Activated gamma-delta T cell (primary cell): Measurements from ENCODE around the gene ADAM12.
"Not testable (repeated sequence)": the region's sequence is repeated elsewhere in the genome, so short reads cannot be mapped to it uniquely, and the experiment has no call there.

Source experiments
- DNase-seq: peaks from one replicate; lab custom pipeline; 2025; lab: John Stamatoyannopoulos, UW

Gene ADAM12

DNA sequence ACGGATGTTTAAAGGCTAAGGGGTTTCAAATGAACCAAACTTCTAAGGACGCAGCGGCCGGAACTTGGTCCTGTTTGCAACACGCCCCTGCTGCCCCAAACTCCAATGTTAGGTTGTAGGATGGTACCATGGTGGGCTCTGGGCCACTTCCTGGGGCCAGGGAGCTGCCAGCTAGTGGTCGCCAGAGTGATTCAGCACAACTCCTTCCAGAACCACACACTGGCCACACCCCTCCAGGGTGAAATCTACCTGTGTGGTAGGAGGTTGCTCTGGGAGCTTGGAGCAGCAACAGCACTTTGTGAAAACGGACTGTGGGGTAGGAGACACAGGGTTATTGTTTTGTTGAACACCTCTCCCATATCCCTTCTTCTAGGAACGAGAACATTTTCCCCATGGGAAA is 330.8 kb downstream of the ADAM12 start:
- no peak for DNase-seq

DNA sequence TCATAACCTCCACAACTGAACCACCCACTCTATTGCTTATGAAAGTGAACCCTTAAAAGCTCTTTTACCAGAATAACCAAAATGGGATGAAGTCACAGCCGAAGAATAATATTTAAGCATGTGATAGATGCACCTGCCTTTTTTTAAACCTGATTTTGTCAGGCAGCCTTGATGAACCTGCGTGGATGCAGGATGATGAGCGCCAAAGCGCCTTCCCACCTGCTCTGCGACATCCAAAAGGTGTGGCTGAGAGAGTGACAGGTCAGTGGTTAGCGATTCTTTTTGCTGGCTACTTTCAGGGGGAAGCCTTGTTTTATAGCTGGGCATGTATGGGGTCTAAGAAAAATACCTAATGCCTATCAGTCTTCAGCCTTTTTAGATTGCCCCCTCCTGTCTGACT is 334.1 kb downstream of the ADAM12 start:
- DNase-seq, result no peak

- DNase-seq, result no peak
Measured at GRCh38 chr10:126052171-126052570, 336.1 kb downstream of the ADAM12 start.

GRCh38 chr10:126049759-126050700 is 338.2 kb downstream of the ADAM12 start:
- no peak for DNase-seq

DNA sequence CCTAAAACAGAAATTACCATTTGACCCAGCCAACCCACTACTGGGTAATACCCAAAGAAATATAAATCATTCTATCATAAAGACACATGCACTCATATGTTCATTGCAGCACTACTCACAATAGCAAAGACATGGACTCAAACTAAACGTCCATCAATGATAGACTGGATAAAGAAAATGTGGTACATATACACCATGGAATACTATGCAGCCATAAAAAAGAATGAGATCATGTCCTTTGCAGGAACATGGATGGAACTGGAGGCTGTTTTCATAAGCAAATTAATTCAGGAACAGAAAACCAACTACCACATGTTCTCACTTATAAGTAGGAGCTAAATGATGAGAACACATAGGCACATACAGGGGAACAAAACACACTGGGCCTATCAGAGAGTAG is 340.5 kb downstream of the ADAM12 start:
- DNase-seq, result not testable (repeated sequence)

GRCh38 chr10:126046831-126047230 is 341.4 kb downstream of the ADAM12 start:
- DNase-seq, result no peak

- DNase-seq, result no peak
Measured at GRCh38 chr10:126045861-126046260, 342.4 kb downstream of the ADAM12 start.

- no peak for DNase-seq
Measured at GRCh38 chr10:126043389-126043788, 344.9 kb downstream of the ADAM12 start.

DNA sequence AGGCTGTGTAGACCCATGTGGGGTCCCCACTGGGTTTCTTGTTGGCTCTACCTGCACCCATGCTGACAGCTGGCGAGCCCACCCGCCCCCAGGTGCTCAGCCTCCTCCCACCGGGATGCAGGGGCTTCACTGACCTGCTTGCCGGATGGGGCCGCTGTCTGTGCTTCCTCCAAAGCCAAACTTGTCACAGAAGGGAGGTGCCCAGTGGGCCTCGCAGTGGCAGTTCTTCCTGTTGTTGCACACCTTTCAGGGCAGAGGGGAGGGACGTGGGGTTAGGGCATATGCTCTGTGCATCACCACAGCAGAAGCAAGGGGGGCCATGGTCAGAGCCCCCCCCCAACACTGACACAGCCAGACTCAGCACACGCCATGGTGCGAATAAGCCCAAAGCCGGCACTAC is 345.4 kb downstream of the ADAM12 start:
- DNase-seq, result no peak

- DNase-seq, result no peak
Measured at GRCh38 chr10:126042354-126042753, 345.9 kb downstream of the ADAM12 start.

GRCh38 chr10:126041804-126042231 is 346.5 kb downstream of the ADAM12 start:
- DNase-seq, result no peak

GRCh38 chr10:126041117-126041516 is 347.2 kb downstream of the ADAM12 start:
- DNase-seq, result no peak

DNA sequence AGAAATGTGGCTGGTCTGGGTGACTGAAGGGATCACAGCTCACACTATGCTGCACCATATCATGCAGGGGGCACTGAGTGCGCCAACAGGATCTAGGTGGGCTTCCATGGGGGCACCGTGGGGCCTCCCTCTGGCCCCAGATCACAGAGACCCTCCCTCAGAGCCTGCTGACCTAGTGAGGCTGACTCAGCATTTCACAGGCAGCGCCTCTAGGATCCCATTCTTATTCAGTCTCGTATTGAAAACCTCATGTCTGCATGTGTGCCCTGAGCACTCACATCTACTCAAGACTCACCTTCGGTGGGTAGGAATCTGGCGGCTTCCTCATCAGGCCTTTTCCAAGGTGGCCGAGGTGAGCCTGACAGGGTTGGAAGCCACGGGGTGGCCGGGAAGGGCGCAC is 350.3 kb downstream of the ADAM12 start:
- DNase-seq, result no peak

DNA sequence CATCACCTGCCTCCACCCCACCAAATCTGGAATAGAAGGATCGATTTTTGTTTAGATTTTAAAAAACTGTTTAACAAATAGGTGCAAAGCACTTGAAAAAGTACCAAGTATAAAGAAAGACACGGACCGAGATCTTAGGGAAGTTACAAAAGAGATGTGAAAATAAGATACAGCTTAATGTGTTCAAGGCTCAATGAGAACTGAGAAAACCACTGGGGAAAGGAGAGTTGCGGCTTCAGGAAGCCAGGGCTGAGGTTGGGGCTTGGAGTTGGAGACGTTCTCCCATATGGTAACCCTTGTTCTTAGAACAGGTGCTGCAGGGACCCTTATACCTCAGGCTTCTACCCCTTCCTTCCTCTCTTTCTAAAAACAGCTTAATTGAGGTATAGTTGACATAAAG is 351.8 kb downstream of the ADAM12 start:
- DNase-seq, result no peak

DNA sequence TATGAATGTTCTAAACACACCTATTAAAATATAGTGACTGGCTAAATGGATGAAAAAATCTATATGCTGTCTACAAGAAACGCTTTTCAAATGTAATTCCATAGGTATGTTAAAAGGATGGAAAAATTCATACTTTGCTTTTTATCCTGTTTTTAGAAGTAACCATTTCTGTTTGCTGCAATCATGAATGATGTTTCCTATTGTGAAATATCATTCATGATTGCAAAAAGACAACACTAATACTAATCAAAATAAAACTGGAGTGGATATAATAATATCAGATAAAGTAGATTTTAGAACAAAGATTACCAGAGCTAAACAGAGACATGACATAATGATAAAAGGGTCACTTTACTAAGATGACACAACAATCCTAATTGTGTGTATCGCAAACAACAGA is 353.7 kb downstream of the ADAM12 start:
- DNase-seq, result no peak

DNA sequence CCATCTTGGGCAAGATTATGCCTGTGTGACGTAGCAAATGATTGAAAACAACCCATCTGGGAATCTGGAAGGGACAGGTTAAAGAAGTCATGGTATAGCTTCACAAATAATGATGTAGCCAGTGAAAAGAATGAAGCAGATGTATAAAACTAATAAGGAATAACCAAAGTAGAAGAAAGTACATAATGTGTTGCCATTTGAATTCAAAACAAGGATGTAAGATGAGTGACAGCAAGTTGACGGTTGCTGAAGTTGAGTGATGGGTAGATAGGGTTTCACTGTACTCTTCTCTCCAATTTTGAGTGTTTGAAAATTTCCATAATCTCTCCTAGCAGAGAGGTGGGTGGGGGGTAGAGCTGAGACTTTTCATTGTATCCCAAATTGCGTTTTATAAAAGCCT is 358.3 kb downstream of the ADAM12 start:
- DNase-seq, result no peak

DNA sequence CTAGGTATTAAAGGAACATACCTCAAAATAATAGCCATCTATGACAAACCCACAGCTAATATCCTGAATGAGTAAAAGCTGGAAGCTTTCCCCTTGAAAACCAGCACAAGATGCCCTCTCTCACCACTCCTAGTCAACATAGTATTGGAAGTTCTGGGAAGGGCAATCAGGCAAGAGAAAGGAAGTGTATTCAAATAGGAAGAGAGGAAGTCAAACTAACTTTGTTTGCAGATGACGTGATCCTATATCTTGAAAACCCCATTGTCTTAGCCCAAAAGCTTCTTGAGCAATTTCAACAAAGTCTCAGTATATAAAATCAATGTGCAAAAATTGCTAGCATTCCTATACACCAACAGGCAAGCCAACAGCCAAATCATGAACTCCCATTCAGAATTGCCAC is 360.6 kb downstream of the ADAM12 start:
- DNase-seq, result no peak

GRCh38 chr10:126022841-126023240 is 365.4 kb downstream of the ADAM12 start:
- no peak for DNase-seq

DNA sequence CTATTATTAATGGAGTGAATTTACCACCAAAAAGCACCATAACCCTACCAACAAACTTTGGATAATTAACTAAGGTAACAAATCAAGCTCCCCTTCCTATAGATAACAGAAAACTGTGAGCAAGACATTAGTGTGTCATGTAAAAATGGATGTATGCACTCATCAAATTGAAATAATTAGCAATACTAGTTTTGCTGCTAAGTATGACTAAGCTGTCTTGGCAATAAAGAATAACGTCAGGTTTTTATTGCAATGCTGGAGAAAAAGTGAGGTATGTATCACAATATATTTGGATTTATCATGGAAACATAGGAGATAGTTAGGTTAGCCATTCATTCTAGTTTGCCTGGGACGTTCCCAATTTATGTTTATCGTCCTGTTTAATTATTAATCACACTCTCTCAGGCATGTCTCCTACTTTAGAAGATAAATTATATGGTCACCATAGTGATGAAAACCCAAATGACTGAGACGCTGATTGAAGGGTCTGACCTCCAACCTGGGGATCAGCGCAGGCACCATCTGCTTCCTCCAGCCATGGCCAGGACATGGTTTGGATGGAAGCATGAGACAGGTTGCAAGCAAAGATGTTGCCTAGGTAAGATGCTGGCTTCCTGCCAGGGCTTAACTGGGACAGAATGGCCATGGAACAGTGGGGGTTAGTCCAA is 366.3 kb downstream of the ADAM12 start:
- DNase-seq, result no peak

GRCh38 chr10:126017961-126018560 is 370.2 kb downstream of the ADAM12 start:
- no peak for DNase-seq

GRCh38 chr10:126016882-126017281 is 371.4 kb downstream of the ADAM12 start:
- no peak for DNase-seq

- DNase-seq, result no peak
Measured at GRCh38 chr10:126016156-126016805, 372.0 kb downstream of the ADAM12 start.
